COR-L47 (cell line): Measurements from ENCODE around the gene CHN1.

ENCODE experiments used
- DNase-seq: peaks from one replicate; lab custom pipeline; 2025; lab: John Stamatoyannopoulos, UW

CHN1 gene

GRCh38 chr2:174924061-174924693 is 81.0 kb downstream of the CHN1 start:
- no peak for DNase-seq

DNA sequence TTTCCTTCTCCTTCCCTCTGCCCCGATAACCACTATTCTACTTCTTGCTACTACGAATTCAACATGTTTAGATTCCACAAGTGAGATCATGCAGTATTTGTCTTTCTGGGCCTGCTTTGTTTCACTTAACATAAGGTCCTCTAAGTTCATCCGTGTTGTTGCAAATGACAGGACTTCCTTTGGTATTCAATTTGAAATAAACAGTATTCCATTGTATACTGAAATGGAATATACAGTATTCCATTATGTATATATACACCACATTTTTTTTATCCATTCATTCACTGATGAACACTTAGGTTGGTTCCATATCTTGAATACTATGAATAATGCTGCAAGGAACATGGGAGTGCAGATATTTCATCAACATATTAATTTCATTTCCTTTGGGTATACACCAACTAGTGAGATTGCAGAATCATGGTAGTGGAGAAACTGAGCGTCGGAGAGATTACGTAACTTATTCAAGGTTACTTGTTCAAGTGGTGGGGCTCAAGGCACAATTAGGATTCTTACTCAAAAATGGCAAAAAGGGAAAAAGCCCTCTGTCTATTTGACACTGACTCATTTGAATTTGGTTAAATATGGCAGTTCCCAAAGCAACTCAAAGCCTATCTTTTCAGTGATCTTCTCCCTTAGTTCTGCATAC is 85.1 kb downstream of the CHN1 start:
- DNase-seq = no peak

DNA sequence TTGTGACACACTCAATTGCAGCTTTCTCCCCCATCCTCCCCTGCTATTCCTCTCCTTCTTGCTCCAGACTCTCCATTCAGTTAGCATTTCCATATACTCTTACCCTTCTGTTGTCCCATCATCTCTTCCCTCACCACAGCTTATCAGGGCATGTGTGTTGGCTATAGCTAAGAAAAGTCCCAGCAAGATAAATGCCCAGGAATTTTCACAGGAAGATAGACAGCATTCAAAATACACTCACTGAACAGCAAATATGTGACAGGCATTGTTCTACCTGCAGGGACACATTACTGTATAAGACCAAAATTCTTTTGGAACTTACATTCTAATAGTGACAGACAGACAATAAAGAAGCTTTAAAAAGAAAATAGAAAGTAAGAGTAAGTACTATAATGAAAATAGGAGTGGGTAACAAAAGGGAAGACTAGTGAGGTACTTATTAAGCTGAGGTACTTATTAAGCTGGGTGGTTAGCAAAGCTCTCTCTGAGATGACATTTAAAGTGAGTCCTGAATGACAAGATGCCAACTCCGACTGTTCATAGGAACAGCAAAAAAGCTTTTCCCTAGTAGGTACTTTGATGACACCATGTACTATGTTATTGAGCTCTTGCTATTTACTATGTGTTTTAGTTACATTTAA is 86.2 kb downstream of the CHN1 start:
- no peak for DNase-seq

DNA sequence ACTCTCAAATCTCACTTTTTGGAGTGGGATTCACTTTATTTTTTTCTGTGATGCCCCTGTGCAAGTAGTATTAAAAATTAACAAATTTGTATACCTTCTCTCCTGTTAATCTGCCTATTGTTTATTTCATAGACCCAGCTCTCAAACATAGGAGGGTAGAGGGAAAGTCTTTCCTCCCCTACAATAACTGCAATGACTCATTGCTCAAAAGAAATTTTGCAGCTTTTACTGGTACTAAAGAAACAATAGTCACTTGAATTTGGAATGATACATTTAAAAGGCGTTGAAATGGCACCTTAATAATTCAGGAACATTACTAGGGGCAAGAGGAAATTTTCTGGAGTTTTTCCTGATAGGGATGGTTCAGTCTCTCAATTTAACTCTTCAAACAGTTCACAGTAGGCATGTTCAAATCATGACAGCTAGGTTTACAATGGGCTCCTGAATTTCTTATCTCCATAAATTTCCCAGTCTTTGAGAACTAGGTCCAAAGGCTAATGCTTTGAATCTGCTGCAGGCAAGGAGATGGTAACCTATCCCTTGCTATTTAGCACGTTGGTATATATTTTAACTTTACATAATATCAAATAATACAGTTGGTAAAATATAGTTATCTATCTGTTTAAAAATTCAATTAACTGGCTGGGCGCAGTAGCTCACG is 88.8 kb downstream of the CHN1 start:
- no peak for DNase-seq

- peak; percentile 61 for DNase-seq
Observed at GRCh38 chr2:174914853-174915760, 90.1 kb downstream of the CHN1 start.

GRCh38 chr2:174908284-174908683 is 96.9 kb downstream of the CHN1 start:
- no peak for DNase-seq

DNA sequence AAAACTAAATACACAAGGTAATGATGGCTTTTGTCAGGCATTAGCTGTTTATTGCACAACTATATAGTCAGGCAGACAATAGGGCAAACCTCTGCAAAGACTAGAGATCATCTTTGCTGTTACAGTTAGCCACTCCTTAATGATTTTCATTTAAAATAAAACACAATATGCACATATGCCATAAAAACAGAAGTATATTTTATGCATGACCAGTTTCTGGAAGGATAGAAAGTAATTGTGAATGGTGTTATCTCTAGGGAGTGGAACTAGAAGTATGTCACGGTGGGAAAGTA is 102.0 kb downstream of the CHN1 start:
- DNase-seq = peak; percentile 15

DNA sequence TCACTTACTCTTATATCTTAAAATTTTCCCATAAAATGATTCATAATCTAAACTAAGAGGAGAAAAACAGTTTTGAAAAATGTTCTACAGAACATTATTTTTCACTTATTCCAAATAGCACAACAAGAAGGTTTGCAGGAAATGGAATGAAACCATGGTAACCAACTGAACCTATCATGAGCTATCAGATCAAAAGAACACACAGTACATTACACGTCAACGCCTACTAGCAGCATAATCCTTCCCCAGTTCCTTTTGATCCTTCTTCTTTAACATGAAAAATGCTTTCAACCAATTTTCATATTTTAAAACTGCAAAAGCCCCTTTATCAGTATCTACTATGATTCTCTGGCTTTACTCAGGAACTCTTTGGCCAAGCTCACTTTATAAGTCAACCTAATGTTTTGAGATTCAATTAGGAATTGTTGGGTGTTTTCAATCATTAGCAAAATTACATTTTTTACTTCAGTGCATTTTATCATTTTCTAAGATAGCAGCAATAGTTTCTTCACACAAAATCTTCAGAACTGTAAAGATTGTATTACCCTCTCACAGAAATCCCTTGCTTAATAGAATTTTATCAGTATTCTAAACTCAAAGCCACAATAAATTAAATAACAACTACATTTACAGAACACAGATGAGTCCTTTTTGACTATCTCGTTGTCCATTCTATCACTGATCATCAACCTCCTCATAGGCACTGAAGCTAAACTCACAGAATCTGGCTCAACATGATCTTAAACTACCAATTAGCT is 102.5 kb downstream of the CHN1 start:
- DNase-seq = no peak

- DNase-seq = no peak
Observed at GRCh38 chr2:174901075-174901474, 104.1 kb downstream of the CHN1 start.

- DNase-seq = no peak
Observed at GRCh38 chr2:174897286-174897685, 107.9 kb downstream of the CHN1 start.

DNA sequence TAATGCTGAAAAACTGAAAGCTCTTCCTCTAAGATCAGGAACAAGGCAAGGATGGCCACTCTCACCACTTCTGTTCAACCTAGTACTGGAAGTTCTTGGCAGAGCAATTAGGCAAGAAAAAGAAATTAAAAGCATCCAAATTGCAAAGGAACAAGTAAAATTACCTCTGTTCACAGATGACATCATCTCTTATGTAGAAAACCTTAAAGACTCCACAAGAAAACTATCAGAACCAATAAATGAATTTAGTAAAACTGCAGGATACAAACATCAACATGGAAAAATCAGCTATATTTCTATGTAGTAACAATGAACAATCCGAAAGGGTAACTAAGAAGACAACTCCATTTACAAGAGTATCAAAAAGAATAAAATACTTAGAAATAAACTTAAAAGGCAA is 112.2 kb downstream of the CHN1 start:
- no peak for DNase-seq

DNA sequence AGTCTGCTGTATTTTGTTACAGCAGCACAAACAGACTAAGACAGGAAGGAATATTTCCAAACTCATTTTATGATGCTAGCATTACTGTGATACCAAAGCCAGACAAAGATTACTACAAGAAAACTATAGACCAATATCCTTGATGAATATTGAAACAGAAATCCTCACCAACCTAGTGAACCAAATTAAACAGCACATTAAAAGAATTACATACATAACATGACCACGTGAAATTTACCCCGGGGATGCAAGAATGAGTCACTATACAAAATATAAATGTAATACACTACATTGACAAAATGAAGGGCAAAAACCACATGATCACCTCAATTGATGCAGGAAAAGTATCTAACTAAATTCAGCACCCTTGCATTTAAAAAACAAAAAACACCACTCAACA is 112.6 kb downstream of the CHN1 start:
- DNase-seq = no peak

- no peak for DNase-seq
Observed at GRCh38 chr2:174888646-174889271, 116.4 kb downstream of the CHN1 start.

GRCh38 chr2:174888146-174888545 is 117.0 kb downstream of the CHN1 start:
- no peak for DNase-seq

GRCh38 chr2:174882416-174882815 is 122.8 kb downstream of the CHN1 start:
- DNase-seq = no peak

- DNase-seq = no peak
Observed at GRCh38 chr2:174881678-174882077, 123.5 kb downstream of the CHN1 start.

DNA sequence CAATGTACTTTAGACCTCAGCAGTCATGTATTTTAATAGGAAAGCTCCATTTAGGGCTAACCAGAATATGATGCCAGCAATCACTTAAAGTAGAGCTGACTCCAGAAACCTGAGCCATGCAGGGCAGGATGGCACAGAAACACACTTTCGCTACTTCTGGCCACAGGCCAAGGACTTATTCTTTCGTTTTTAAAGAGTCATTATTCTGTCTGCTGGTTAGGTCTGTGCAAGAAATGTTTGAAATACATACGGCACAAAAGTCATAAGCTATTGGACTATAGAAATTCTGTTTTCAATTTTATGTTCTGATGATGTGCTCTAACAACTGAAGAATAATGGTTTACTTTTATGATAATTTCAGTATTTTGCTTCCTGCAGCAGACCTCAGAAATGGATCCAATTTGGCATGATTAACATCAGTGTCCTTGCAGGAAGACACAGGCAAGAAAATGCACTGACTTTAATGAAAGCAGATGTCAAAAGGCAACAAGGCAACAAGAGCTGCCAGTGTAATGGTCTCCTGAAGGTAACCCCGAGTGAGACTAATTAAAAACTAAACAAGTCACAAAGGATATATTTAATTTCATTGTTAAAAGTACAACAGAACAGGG is 126.5 kb downstream of the CHN1 start:
- DNase-seq = peak; percentile 48

GRCh38 chr2:174877751-174878150 is 127.4 kb downstream of the CHN1 start:
- DNase-seq = no peak

DNA sequence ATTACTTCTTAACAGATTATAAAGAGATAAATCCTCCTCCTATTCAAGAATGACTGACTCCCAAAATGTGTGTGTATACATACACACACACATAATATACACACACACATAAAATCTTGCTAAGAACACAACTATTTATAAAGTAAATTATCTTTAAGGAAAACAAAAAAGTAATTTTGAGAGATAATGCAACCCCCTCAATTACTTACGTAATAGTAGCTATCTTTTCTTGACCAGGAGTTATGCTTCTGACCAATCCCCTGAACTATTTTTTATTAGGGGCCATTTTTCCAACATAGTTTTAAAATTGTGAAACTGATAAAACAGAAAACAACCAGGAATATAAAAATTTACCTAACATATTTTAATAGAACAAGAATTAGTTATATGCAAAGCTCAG is 127.9 kb downstream of the CHN1 start:
- no peak for DNase-seq

GRCh38 chr2:174874085-174874484 is 131.1 kb downstream of the CHN1 start:
- no peak for DNase-seq

- no peak for DNase-seq
Observed at GRCh38 chr2:174873471-174873870, 131.7 kb downstream of the CHN1 start.
